HG02840 (cell line): ENCODE results near the gene SBDS.
"Not testable (repeated sequence)": the region's sequence is repeated elsewhere in the genome, so short reads cannot be mapped to it uniquely, and the experiment has no call there.

Source experiments
- ATAC-seq: cut with Tn5 transposase; IDR thresholded peaks from one replicate; pipeline ENCODE4 v1.9.1; 2021; ENCODE audit warnings: mild to moderate bottlenecking, moderate library complexity, moderate number of reproducible peaks; ENCODE audit not compliant: unreplicated experiment, low FRiP score

The SBDS gene

GRCh38 chr7:66996444-66997191 is 1.2 kb upstream of the SBDS start, which contains the start of gene TYW1:
TYW1 (plus strand) TSS chr7:66996833; CDS start chr7:66996979, 146 bp downstream.
- peak; percentile 85 for ATAC-seq

GRCh38 chr7:66994691-66995049 is 716 bp downstream of the SBDS start:
- ATAC-seq, result not testable (repeated sequence)

DNA sequence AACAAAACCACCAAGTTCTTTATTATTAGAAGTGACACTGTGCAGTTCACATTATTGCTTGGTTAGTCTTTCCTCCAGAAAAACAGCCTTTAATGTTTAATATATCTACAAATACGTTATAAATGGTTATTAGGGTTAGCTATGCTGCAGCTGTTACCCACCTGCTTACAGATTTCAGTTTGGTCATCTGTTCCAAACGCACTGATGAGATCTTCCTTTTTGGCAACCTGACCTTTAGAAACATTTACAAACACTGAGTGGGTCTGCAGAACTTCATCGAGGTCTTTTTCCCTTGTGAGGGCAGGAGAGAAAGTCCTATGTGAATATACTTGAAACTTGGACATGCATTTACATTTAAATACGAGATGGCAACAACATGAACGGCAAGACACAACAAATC is 1.3 kb downstream of the SBDS start:
- not testable (repeated sequence) for ATAC-seq

DNA sequence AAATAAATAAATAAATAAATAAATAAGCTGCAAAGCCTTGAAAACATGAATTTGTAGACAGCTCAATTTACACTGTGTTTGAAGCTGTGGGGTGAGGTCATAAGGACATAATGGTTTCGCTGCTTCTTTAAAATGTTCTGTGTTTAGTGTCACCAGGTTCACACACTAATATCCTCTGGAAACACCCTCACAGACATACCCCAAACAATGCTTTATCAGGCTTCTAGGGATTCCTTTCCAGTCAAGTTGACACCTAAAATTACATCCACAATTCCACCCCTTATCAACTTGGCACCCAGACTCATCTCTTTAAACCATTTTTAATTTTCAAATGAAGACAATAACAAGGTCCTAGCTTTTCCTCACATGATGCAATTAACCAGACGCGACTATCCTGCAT is 5.8 kb downstream of the SBDS start:
- not testable (repeated sequence) for ATAC-seq

DNA sequence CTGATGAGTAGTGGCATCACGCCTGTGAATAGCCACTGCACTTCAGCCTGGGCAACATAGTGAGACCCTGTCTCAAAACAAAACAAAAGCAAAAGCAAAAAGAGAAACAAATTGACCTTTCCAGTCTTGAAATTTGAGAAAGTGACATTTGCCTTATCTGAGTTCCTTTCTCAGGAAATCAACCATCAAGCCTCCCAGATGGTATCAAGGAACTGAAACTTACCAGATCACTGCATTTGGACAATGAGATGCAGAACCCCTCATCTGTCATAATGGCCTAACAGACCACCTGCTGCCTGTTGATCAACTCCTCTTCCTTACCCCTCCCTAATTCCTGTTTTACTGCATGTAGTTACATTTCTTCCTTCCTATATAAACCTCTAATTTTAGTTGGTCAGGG is 15.1 kb downstream of the SBDS start:
- ATAC-seq, result not testable (repeated sequence)

GRCh38 chr7:66979013-66979412 is 16.4 kb downstream of the SBDS start:
- not testable (repeated sequence) for ATAC-seq

DNA sequence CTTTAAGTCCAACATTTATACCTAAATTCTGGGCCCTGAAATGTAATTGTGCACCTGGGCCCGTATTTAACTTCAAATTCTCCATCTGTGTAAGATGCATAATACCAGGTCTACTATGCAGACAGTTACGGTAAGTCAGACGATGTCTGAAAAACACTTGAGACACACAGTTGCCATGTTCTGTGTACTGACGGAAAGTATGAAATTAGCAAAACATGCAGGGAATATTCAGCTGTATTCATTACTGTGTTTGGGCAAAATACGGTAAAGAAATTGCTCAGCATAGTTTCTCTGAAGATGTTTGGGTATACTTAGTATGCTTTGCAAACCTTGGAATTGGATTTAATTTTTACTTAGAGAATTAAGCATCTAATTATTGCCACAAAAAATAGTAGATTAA is 17.1 kb downstream of the SBDS start:
- not testable (repeated sequence) for ATAC-seq

DNA sequence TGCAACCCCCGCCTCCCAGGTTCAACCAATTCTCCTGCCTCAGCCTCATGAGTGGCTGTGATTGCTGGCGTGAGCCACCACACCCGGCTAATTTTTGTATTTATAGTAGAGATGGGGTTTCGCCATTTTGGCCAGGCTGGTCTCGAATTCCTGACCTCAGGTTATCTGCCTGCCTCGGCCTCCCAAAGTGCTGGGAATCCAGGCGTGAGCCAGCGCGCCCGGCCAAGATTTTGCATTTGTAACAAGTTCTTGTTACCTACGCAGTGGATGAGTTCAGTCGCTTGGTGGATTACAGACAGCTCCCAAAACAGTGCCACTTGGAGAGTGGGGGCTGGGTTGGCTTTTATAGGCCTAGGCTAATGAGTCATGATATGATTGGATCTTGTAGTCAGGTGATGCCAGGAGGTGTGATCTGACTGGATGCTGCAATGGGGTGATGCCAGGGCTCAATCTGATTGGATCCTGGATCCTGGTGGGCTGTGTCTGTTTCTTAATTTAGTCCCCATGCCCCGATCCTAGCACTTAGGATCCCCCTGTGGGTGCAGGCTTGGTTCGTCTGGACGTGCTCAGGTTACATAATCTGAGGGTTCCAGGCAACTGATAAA is 20.3 kb downstream of the SBDS start:
- ATAC-seq, result no peak

GRCh38 chr7:66970310-66970709 is 25.1 kb downstream of the SBDS start:
- no peak for ATAC-seq

- not testable (repeated sequence) for ATAC-seq
Measured at GRCh38 chr7:66969001-66969400, 26.4 kb downstream of the SBDS start.

DNA sequence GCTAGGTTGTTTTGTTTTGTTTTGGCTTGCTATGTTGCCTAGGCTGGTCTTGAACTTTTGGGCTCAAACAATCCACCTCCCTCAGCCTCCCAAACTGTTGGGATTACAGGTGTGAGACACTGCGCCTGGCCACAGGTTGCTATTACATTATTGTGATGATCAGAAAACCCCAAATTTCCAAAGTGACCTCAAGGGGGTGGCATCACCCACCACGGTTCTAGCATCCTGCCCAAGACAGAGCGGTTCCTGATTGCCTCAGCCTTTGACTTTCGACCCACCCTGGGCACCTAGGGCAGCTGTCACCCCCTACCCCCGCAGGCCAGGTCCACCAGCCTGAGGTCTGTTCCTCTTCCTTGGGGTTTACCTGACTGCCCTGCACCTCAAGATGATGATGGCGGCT is 28.4 kb downstream of the SBDS start:
- ATAC-seq, result no peak

DNA sequence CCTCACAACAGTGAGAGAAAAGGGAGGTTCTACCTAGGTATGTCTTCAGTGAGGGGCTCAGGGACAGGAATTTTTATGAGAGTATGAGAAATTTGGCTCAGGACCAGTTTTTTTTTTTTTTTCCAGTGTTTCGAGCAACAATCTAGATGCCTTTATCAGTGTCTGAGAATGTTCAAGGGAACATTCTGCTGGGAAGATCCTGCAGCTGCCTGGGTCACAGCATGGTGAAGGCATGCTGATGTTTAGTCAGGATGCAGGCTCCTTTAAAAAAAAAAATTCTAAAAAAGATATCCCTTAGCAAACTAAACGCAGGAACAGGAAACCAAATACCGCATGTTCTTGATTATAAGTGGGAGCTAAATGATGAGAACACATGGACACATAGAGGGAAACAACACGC is 31.0 kb downstream of the SBDS start:
- ATAC-seq, result no peak

DNA sequence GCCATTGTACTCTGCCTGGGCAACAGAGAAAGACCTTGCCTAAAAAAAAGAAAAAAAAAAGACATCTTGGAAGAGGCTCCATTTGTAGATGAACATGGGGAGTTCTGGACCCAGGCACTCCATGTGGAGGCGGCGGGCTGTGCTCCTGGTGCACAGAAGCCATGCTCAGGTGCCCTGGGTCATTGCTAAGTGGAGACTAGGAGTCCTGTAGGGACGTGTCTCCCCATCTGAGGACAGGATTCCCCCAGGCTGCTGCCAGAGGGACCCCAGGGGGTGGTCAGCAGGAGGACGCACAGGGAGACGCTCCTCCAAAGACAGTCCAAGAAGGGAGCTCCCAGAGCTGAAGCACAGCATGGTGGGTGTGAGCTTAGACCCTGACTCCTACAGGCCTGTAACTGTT is 34.3 kb downstream of the SBDS start:
- ATAC-seq, result no peak

DNA sequence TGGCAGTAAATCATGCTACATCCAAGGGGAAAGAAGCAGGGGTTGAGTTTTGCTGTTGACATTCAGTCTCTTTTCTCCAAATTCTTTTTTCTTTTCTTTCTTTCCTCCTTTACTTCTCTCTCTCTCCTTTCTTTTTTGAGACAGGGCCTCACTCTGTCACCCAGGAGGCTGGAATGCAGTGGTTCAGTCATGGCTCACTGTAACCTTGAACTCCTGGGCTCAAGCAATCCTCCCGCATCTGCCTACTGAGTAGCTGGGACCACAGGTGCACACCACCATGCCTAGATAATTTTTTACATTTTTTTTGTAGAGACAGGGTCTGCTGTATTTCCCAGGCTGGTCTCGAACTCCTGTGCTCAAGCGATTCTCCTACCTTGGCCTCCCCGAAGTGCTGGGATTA is 35.2 kb downstream of the SBDS start:
- no peak for ATAC-seq

GRCh38 chr7:66958538-66959350 is 36.6 kb downstream of the SBDS start:
- no peak for ATAC-seq

DNA sequence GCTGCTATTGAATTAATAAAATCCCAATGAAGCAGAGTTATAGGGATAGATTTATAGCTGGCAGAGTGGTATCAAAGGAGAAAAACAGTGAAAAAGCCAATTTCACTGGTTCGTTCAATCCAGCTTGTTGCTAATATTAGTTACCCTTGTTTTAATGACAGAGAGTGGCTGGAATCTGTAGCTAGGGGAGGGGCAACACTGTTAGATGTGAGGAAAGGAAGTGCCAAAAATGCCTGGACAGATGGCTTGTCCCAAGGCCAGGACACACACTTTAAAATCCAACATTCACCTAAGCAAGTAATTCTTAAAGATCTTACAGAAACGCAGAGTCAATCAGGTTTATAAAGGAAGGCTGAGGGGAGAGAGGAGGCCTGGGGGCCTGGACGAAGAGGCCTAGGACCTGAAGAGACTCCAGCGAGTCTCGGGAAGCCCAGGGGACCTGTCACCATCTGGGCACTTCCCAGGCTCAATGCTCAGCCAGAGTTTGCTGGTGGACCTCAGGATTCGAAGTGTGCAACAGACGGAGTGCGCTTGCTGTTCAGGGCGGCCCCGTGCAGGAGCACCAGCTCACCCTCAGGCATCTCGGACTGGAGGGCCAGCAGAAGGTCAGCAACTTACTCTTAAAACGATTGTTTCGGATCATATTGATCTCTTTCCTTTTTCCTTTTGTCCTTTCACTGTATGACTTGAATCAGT is 37.6 kb downstream of the SBDS start:
- ATAC-seq, result no peak

GRCh38 chr7:66953044-66953427 is 42.4 kb downstream of the SBDS start:
- ATAC-seq, result no peak

GRCh38 chr7:66952343-66953043 is 42.9 kb downstream of the SBDS start:
- no peak for ATAC-seq

- no peak for ATAC-seq
Measured at GRCh38 chr7:66950763-66951162, 44.6 kb downstream of the SBDS start.

GRCh38 chr7:66950311-66950710 is 45.1 kb downstream of the SBDS start:
- ATAC-seq, result no peak
